Liver (tissue), 9 donors: ENCODE results near the gene UTF1. TPM values are rescaled to one million over a fixed set of nuclear protein-coding genes. Genes with fewer than 3 reads are reported as not detected.

Source experiments
- DNase-seq: peaks from one replicate; pipeline ENCODE4 v3.0.0-alpha.2; 2017; ENCODE audit warnings: low spot score
- H3K27ac ChIP-seq, 2 donors: one replicate each; pipeline ENCODE4 v1.7.0; 2013; ENCODE audit warnings: inconsistent platforms in 2 of 2, low read length in 2 of 2, control low read depth in 1 of 2, low read depth in 1 of 2, mild to moderate bottlenecking in 1 of 2
- H3K27me3 ChIP-seq, 4 donors: one replicate each; pipeline versions ENCODE4 v1.6.1 to v1.7.0; 2013; ENCODE audit warnings: low read length in 3 of 4, inconsistent platforms in 1 of 4, mild to moderate bottlenecking in 1 of 4, moderate library complexity in 1 of 4; ENCODE audit not compliant: control insufficient read depth in 4 of 4, insufficient read depth in 4 of 4
- H3K36me3 ChIP-seq, 4 donors: one replicate each; pipeline versions ENCODE4 v1.6.1 to v1.7.0; 2013; ENCODE audit warnings: low read length in 3 of 4, mild to moderate bottlenecking in 3 of 4, low read depth in 1 of 4, moderate library complexity in 1 of 4; ENCODE audit not compliant: control insufficient read depth in 4 of 4, insufficient read depth in 3 of 4
- H3K4me1 ChIP-seq, 4 donors: one replicate each; pipeline versions ENCODE4 v1.6.1 to v1.7.0; 2013; ENCODE audit warnings: low read length in 3 of 4, mild to moderate bottlenecking in 3 of 4, moderate library complexity in 1 of 4; ENCODE audit not compliant: control insufficient read depth in 4 of 4, insufficient read depth in 4 of 4
- H3K4me3 ChIP-seq, 3 donors: one replicate each; pipeline versions ENCODE4 v1.6.1 to v1.7.0; 2013; ENCODE audit warnings: low read length in 3 of 3, control low read depth in 1 of 3, low read depth in 1 of 3, mild to moderate bottlenecking in 1 of 3
- H3K9ac ChIP-seq, 2 donors: one replicate each; pipeline ENCODE4 v1.7.0; 2013; ENCODE audit warnings: low read length in 2 of 2, mild to moderate bottlenecking in 2 of 2, moderate library complexity in 2 of 2, control low read depth in 1 of 2, low read depth in 1 of 2
- H3K9me3 ChIP-seq, 4 donors: one replicate each; pipeline versions ENCODE4 v1.6.1 to v1.7.0; 2013; ENCODE audit warnings: low read length in 3 of 4; ENCODE audit not compliant: control insufficient read depth in 4 of 4
- ATF3 ChIP-seq: IDR thresholded peaks from 2 replicates; pipeline ENCODE4 v1.6.1; 2016; ENCODE audit warnings: antibody characterized with exemption
- EGR1 ChIP-seq, 2 donors: IDR thresholded peaks; 2 replicates each; pipeline ENCODE4 v1.6.1; 2016 to 2018; ENCODE audit warnings: antibody characterized with exemption in 2 of 2, low read depth in 2 of 2
- FOXA1 ChIP-seq: IDR thresholded peaks from 2 replicates; pipeline ENCODE4 v1.6.1; 2016; ENCODE audit warnings: antibody characterized with exemption
- HNF4A ChIP-seq, 2 donors: conservative IDR thresholded peaks; 2 replicates each; pipeline ENCODE4 v1.6.1; 2016; ENCODE audit warnings: antibody characterized with exemption in 2 of 2, mild to moderate bottlenecking in 2 of 2
- HNF4G ChIP-seq: IDR thresholded peaks from 2 replicates; pipeline ENCODE4 v1.6.1; 2016; ENCODE audit warnings: antibody characterized with exemption
- MAX ChIP-seq: IDR thresholded peaks from 2 replicates; pipeline ENCODE4 v1.6.1; 2016; ENCODE audit warnings: antibody characterized with exemption
- REST ChIP-seq: IDR thresholded peaks from 2 replicates; pipeline ENCODE4 v1.6.1; 2016; ENCODE audit warnings: antibody characterized with exemption, mild to moderate bottlenecking
- RXRA ChIP-seq, 2 donors: IDR thresholded peaks; 2 replicates each; pipeline ENCODE4 v1.6.1; 2017 to 2018; ENCODE audit warnings: antibody characterized with exemption in 2 of 2, mild to moderate bottlenecking in 1 of 2
- SP1 ChIP-seq: IDR thresholded peaks from 2 replicates; pipeline ENCODE4 v1.6.1; 2018; ENCODE audit warnings: antibody characterized with exemption, mild to moderate bottlenecking
- TAF1 ChIP-seq: conservative IDR thresholded peaks from 2 replicates; pipeline ENCODE4 v1.6.1; 2016; ENCODE audit warnings: antibody characterized with exemption, mild to moderate bottlenecking
- WGBS: extraction: QIAGEN DNeasy Blood & Tissue Kit; methylation state at CpG from one replicate; pipeline ENCODE4 v1.1.7; 2013; 5-methylcytosine and 5-hydroxymethylcytosine counted together
- polyA plus RNA-seq, 2 donors: library from polyadenylated mRNA; stranded (reverse) in 1 of 2; unstranded in 1 of 2; fragments of 200-250 nt in 1 of 2; fragments of >200 nt in 1 of 2; fragmentation: Nextera tagmentation in 1 of 2; extraction: Ambion mirVana in 1 of 2; gene quantifications; one replicate each; pipeline versions ENCODE4 v1.2.1 to v1.2.3, GENCODE V29; 2013 to 2015
- total RNA-seq, 2 donors: library from RNA; depleted of rRNA; stranded (reverse); fragments of >200 nt; gene quantifications; one replicate each; pipeline ENCODE4 v1.2.3, GENCODE V29; 2014
- donor health status: healthy.
- donor health status: healthy.
- donor health status: healthy.
- donor health status: healthy.
- donor health status: healthy.

Gene UTF1
- total and polyA plus RNA-seq, 4 donors, result not detected

GRCh38 chr10:133249975-133250754 is 20.1 kb downstream of the UTF1 start:
- WGBS, result 42% methylated on average over 11 of the region's 11 CpGs
- Histone ChIP-seq H3K9ac (no peak overlapping the region), H3K27me3 (peaks cover 0 to 3% (median 0%) of the 10 kb centered on the region in 4 donors), H3K27ac (no peak overlapping the region), H3K4me1 (peaks cover 0 to 6% (median 2%) of the 10 kb centered on the region in 4 donors), H3K9me3 (no peaks in the 10 kb centered on the region), H3K4me3 (no peak overlapping the region), H3K36me3 (no peaks in the 10 kb centered on the region)
- TF ChIP-seq TAF1 (no peak), HNF4A (conservative IDR thresholded peaks at IDR 0.05) (peak in 1 of 2 donors; percentile 34)
- DNase-seq, result no peak

GRCh38 chr10:133251388-133252222 is 21.6 kb downstream of the UTF1 start:
- Histone ChIP-seq H3K27ac (no peak overlapping the region), H3K27me3 (peaks cover 0 to 3% (median 0%) of the 10 kb centered on the region in 4 donors), H3K4me1 (peaks cover 0 to 6% (median 2%) of the 10 kb centered on the region in 4 donors), H3K36me3 (no peaks in the 10 kb centered on the region), H3K9ac (no peak overlapping the region), H3K9me3 (no peaks in the 10 kb centered on the region), H3K4me3 (no peak overlapping the region)
- DNase-seq, result no peak
- TF ChIP-seq SP1, result no peak
- TF ChIP-seq MAX, result no peak
- TF ChIP-seq ATF3, result no peak
- no peak for TF ChIP-seq EGR1 (IDR thresholded peaks at IDR 0.05; ENCODE audit: low read depth in 2 of 2)
- TF ChIP-seq REST, result no peak
- 65% methylated on average over 28 of the region's 28 CpGs for WGBS

- Histone ChIP-seq H3K27me3 (peaks cover 0 to 3% (median 0%) of the 10 kb centered on the region in 4 donors), H3K4me1 (peaks cover 0 to 6% (median 3%) of the 10 kb centered on the region in 4 donors)
Observed at GRCh38 chr10:133252223-133252552, 22.2 kb downstream of the UTF1 start.

More at GRCh38 chr10:133252223-133252552, 22.2 kb downstream of the UTF1 start:
- Histone ChIP-seq H3K36me3 (no peaks in the 10 kb centered on the region), H3K9me3 (no peaks in the 10 kb centered on the region), H3K9ac (no peak overlapping the region), H3K4me3 (no peak overlapping the region), H3K27ac (no peak overlapping the region)
- no peak for DNase-seq
- no peak for TF ChIP-seq FOXA1
- no peak for TF ChIP-seq RXRA (IDR thresholded peaks at IDR 0.05)
- TF ChIP-seq HNF4A (conservative IDR thresholded peaks at IDR 0.05), result no peak
- TF ChIP-seq HNF4G, result no peak
- no peak for TF ChIP-seq SP1
- 78% methylated on average over 12 of the region's 12 CpGs for WGBS
